WTC11 (cell line): ENCODE results near the gene KRTAP5-9. TPM values are rescaled to one million over a fixed set of nuclear protein-coding genes. Genes with fewer than 3 reads are reported as not detected.
"Not testable (repeated sequence)": the region's sequence is repeated elsewhere in the genome, so short reads cannot be mapped to it uniquely, and the experiment has no call there.

Source experiments
- ATAC-seq: fragments of 200-7000 bp; cut with Tn5 transposase; 2 replicates; pipeline ENCODE4 v1.10.0; 2021; ENCODE audit warnings: mild to moderate bottlenecking, moderate library complexity
- CTCF ChIA-PET: fragments of 300-600 bp; sonication (Branson Sonifier 250); formaldehyde crosslinking; loops from one replicate; lab custom pipeline; 2021; ENCODE audit warnings: antibody characterized with exemption; lab: Charles Lee
- POLR2A ChIA-PET: fragments of 350-600 bp; sonication (Branson Sonifier 250); formaldehyde crosslinking; loops from one replicate; lab custom pipeline; 2021; ENCODE audit warnings: antibody characterized with exemption; lab: Charles Lee
- DNase-seq: peaks from one replicate; pipeline ENCODE4 v3.0.0; 2021; ENCODE audit warnings: low spot score
- H3K27ac Mint-ChIP-seq: 2 replicates; pipeline ENCODE4 v1.8.0; 2021; ENCODE audit warnings: mixed read lengths
- H3K27me3 Mint-ChIP-seq: 2 replicates; pipeline ENCODE4 v1.8.0; 2021; ENCODE audit warnings: low read depth, mild to moderate bottlenecking, moderate library complexity, mixed read lengths
- H3K36me3 Mint-ChIP-seq: 2 replicates; pipeline ENCODE4 v1.8.0; 2021; ENCODE audit warnings: mixed read lengths
- H3K4me1 Mint-ChIP-seq: 2 replicates; pipeline ENCODE4 v1.8.0; 2022; ENCODE audit warnings: mixed read lengths
- H3K4me3 Mint-ChIP-seq: 2 replicates; pipeline ENCODE4 v1.8.0; 2021; ENCODE audit warnings: mild to moderate bottlenecking, moderate library complexity, mixed read lengths
- H3K9me3 Mint-ChIP-seq: 2 replicates; pipeline ENCODE4 v1.8.0; 2021; ENCODE audit warnings: mixed read lengths
- AFF4 ChIP-seq: sonication (generic); formaldehyde crosslinking; IDR thresholded peaks from 2 replicates; pipeline ENCODE4 v1.8.1; 2023; ENCODE audit warnings: mild to moderate bottlenecking, missing genetic modification reagents, borderline replicate concordance
- ATF1 ChIP-seq: sonication (generic); formaldehyde crosslinking; IDR thresholded peaks from 2 replicates; pipeline ENCODE4 v1.8.1; 2023; ENCODE audit warnings: mild to moderate bottlenecking, moderate library complexity, missing genetic modification reagents
- ATF2 ChIP-seq: sonication (generic); formaldehyde crosslinking; IDR thresholded peaks from 2 replicates; pipeline ENCODE4 v1.8.1; 2022; ENCODE audit warnings: low read depth, missing genetic modification reagents, borderline replicate concordance
- CREM ChIP-seq: sonication (generic); formaldehyde crosslinking; IDR thresholded peaks from 2 replicates; pipeline ENCODE4 v1.8.1; 2022; ENCODE audit warnings: mild to moderate bottlenecking, missing genetic modification reagents, moderate library complexity
- CTCF ChIP-seq: fragments of 200-600 bp; IDR thresholded peaks from 2 replicates; pipeline ENCODE4 v1.8.0; 2022; ENCODE audit warnings: antibody characterized with exemption
- E2F4 ChIP-seq: sonication (generic); formaldehyde crosslinking; IDR thresholded peaks from 2 replicates; pipeline ENCODE4 v1.8.1; 2022; ENCODE audit warnings: low read depth, mild to moderate bottlenecking, moderate library complexity, missing genetic modification reagents, borderline replicate concordance
- ETV6 ChIP-seq: sonication (generic); formaldehyde crosslinking; IDR thresholded peaks from 2 replicates; pipeline ENCODE4 v1.8.1; 2022; ENCODE audit warnings: mild to moderate bottlenecking, missing genetic modification reagents
- FOXP4 ChIP-seq: sonication (generic); formaldehyde crosslinking; IDR thresholded peaks from 2 replicates; pipeline ENCODE4 v1.8.0; 2022; ENCODE audit warnings: mild to moderate bottlenecking, missing genetic modification reagents
- MAX ChIP-seq: sonication (generic); formaldehyde crosslinking; IDR thresholded peaks from 2 replicates; pipeline ENCODE4 v1.8.0; 2022; ENCODE audit warnings: mild to moderate bottlenecking, missing genetic modification reagents
- OVOL2 ChIP-seq: fragments of 250-450 bp; sonication (Bioruptor Pico); IDR thresholded peaks from 2 replicates; pipeline ENCODE4 v1.9.0; 2021; ENCODE audit warnings: mild to moderate bottlenecking, borderline replicate concordance
- ZNF512 ChIP-seq: sonication (generic); formaldehyde crosslinking; IDR thresholded peaks from 2 replicates; pipeline ENCODE4 v1.8.1; 2022; ENCODE audit warnings: missing genetic modification reagents, borderline replicate concordance
- ZSCAN18 ChIP-seq: fragments of 250-450 bp; sonication (Bioruptor Pico); IDR thresholded peaks from 2 replicates; pipeline ENCODE4 v2.1.2; 2022; ENCODE audit warnings: mild to moderate bottlenecking, moderate library complexity
- total RNA-seq: library from RNA; stranded (reverse); gene quantifications from 3 replicates; pipeline ENCODE4 v1.2.3, GENCODE V29; 2021

The KRTAP5-9 gene
- total RNA-seq, 1 experiment from 2014 or later, result not detected

GRCh38 chr11:71577469-71578004, 29.3 kb downstream of the KRTAP5-9 start (continued):
- TF ChIP-seq ZSCAN18, result no peak

- Mint-ChIP-seq H3K4me1 (peaks cover 32% of the 10 kb centered on the region), H3K27me3 (peaks cover 23% of the 10 kb centered on the region)
- H3K27ac Mint-ChIP-seq, ATAC-seq, DNase-seq, H3K4me3 Mint-ChIP-seq, POLR2A ChIA-PET, H3K9me3 Mint-ChIP-seq, H3K36me3 Mint-ChIP-seq: not testable (repeated sequence)
- CTCF ChIA-PET, result interaction anchor here (0.6 to 3.8 kb wide), 24 partner anchors 8 to 493 kb away, joined by 3 to 41 read pairs (median 4); partner anchors contain the start of genes DHCR7, KRTAP5-10, KRTAP5-7 and KRTAP5-9
Measured at GRCh38 chr11:71579513-71579912, 31.3 kb downstream of the KRTAP5-9 start.

- no peak overlapping the region for H3K4me3 Mint-ChIP-seq
- H3K36me3 Mint-ChIP-seq, result no peaks in the 10 kb centered on the region
- no peaks in the 10 kb centered on the region for H3K9me3 Mint-ChIP-seq
- TF ChIP-seq ATF1 (CRISPR knock-in tag) (no peak), CTCF (peak; percentile 57), CREM (CRISPR knock-in tag) (no peak), ATF2 (CRISPR knock-in tag) (no peak), OVOL2 (no peak), FOXP4 (no peak), ZSCAN18 (no peak), ETV6 (CRISPR knock-in tag) (0 out of 2 replicates have a peak, but pooled peaks have one; percentile 51), AFF4 (no peak), E2F4 (no peak), ZNF512 (CRISPR knock-in tag) (no peak), MAX (peak; percentile 89)
- ChIA-PET CTCF (interaction anchor here (0.6 to 3.8 kb wide), 25 partner anchors 8 to 493 kb away, joined by 3 to 41 read pairs (median 4); partner anchors contain the start of genes DHCR7, KRTAP5-10, KRTAP5-7 and KRTAP5-9), POLR2A (no interaction called here)
- peak; percentile 63 for DNase-seq
- peaks cover 32% of the 10 kb centered on the region for H3K4me1 Mint-ChIP-seq
- H3K27me3 Mint-ChIP-seq, result peaks cover 23% of the 10 kb centered on the region
- H3K27ac Mint-ChIP-seq, result no peak overlapping the region
- peak; percentile 72 for ATAC-seq
Measured at GRCh38 chr11:71580057-71581003, 32.1 kb downstream of the KRTAP5-9 start.
